ENCODE data around the gene ETF1. TPM values are rescaled to one million over a fixed set of nuclear protein-coding genes. Genes with fewer than 3 reads are reported as not detected.

Gene ETF1
- total RNA-seq, 6 donors from 2014 or later: 22.0 to 147 (median 92.4) TPM

- ATAC-seq (ENCODE audit: low FRiP score in 2 of 2) (peak in 1 of 2 donors; percentile 1), DNase-seq (no peak)
- Histone ChIP-seq H3K27me3 (no peaks in the 10 kb centered on the region), H3K9me3 (no peaks in the 10 kb centered on the region), H3K36me3 (no peaks in the 10 kb centered on the region), H3K4me3 (peak overlapping the region; percentile 43 to 72 (median 56)), H3K4me1 (peaks cover 14 to 20% (median 17%) of the 10 kb centered on the region in 4 donors), H3K27ac (peak overlapping the region in 3 of 4 donors; percentile 26 to 68 (median 32))
- TF ChIP-seq CTCF (IDR thresholded peaks at IDR 0.05) (no peak), POLR2A (IDR thresholded peaks at IDR 0.05) (no peak), POLR2AphosphoS5 (IDR thresholded peaks at IDR 0.05) (no peak), EP300 (IDR thresholded peaks at IDR 0.05) (no peak)
- 40 to 46% methylated on average over 10 of the region's 10 CpGs for WGBS, 2 donors
Observed at GRCh38 chr5:138492560-138493045, 50.4 kb downstream of the ETF1 start.

GRCh38 chr5:138491669-138492559 is 51.1 kb downstream of the ETF1 start:
- H3K9me3 ChIP-seq: no peaks in the 10 kb centered on the region
- no peaks in the 10 kb centered on the region for H3K36me3 ChIP-seq
- 4 to 7% methylated on average over 8 to 33 of the region's 93 CpGs for WGBS, 2 donors
- peaks cover 14 to 20% (median 17%) of the 10 kb centered on the region in 4 donors for H3K4me1 ChIP-seq
- H3K4me3 ChIP-seq: peak overlapping the region; percentile 43 to 72 (median 63)
- peak overlapping the region in 3 of 4 donors; percentile 26 to 68 (median 32) for H3K27ac ChIP-seq
- ATAC-seq (ENCODE audit: low FRiP score in 2 of 2): peak; percentile 96 to 97
- H3K27me3 ChIP-seq: no peaks in the 10 kb centered on the region
- peak; percentile 92 to 98 for DNase-seq
- TF ChIP-seq CTCF (IDR thresholded peaks at IDR 0.05): no peak
- TF ChIP-seq POLR2A (IDR thresholded peaks at IDR 0.05): no peak
- TF ChIP-seq POLR2AphosphoS5 (IDR thresholded peaks at IDR 0.05): peak; percentile 42 to 56

GRCh38 chr5:138491284-138491648 is 51.8 kb downstream of the ETF1 start:
- H3K36me3 ChIP-seq: no peaks in the 10 kb centered on the region
- no peaks in the 10 kb centered on the region for H3K27me3 ChIP-seq
- ATAC-seq (ENCODE audit: low FRiP score in 2 of 2) (no peak), DNase-seq (no peak)
- H3K27ac ChIP-seq: no peak overlapping the region
- 42 to 56% methylated on average over 11 of the region's 11 CpGs for WGBS, 2 donors
- H3K4me3 ChIP-seq: peak overlapping the region; percentile 43 to 72 (median 63)
- no peak for TF ChIP-seq POLR2A (IDR thresholded peaks at IDR 0.05)
- TF ChIP-seq CTCF (IDR thresholded peaks at IDR 0.05): no peak
- no peak for TF ChIP-seq EP300 (IDR thresholded peaks at IDR 0.05)
- TF ChIP-seq POLR2AphosphoS5 (IDR thresholded peaks at IDR 0.05): no peak
- H3K4me1 ChIP-seq: peaks cover 14 to 20% (median 17%) of the 10 kb centered on the region in 4 donors
- no peaks in the 10 kb centered on the region for H3K9me3 ChIP-seq

GRCh38 chr5:138490648-138491283 is 52.3 kb downstream of the ETF1 start:
- no peaks in the 10 kb centered on the region for H3K27me3 ChIP-seq
- TF ChIP-seq CTCF (IDR thresholded peaks at IDR 0.05) (no peak), POLR2A (IDR thresholded peaks at IDR 0.05) (no peak), POLR2AphosphoS5 (IDR thresholded peaks at IDR 0.05) (no peak), EP300 (IDR thresholded peaks at IDR 0.05) (no peak)
- H3K9me3 ChIP-seq: no peaks in the 10 kb centered on the region
- H3K4me1 ChIP-seq: peaks cover 14 to 20% (median 17%) of the 10 kb centered on the region in 4 donors
- DNase-seq (no peak), ATAC-seq (ENCODE audit: low FRiP score in 2 of 2) (no peak)
- no peak overlapping the region for H3K4me3 ChIP-seq
- no peak overlapping the region for H3K27ac ChIP-seq
- 83 to 86% methylated on average over 12 of the region's 12 CpGs for WGBS, 2 donors
- H3K36me3 ChIP-seq: no peaks in the 10 kb centered on the region
